B cell (primary cell): ENCODE results near the gene MRPS15. TPM values are rescaled to one million over a fixed set of nuclear protein-coding genes. Genes with fewer than 3 reads are reported as not detected.

ENCODE experiments used
- ATAC-seq: fragments of 200-7000 bp; cut with Tn5 transposase; one replicate; pipeline ENCODE4 v1.10.0; 2021; ENCODE audit warnings: low read depth, mild to moderate bottlenecking, moderate number of reproducible peaks, moderate library complexity
- CTCF ChIA-PET: fragments of 350-600 bp; sonication (Branson Sonifier 250); formaldehyde crosslinking; loops from one replicate; lab custom pipeline; 2021; ENCODE audit warnings: antibody characterized with exemption, inconsistent platforms; lab: Charles Lee
- POLR2A ChIA-PET: fragments of 350-600 bp; sonication (Branson Sonifier 250); formaldehyde crosslinking; loops from one replicate; lab custom pipeline; 2021; ENCODE audit warnings: antibody characterized with exemption; lab: Charles Lee
- DNase-seq: peaks from one replicate; pipeline ENCODE4 v3.0.0; 2013
- H2AFZ ChIP-seq: 2 replicates; pipeline ENCODE4 v1.6.1; 2012; ENCODE audit warnings: mild to moderate bottlenecking, low read depth, low read length; ENCODE audit not compliant: insufficient read depth, poor library complexity, severe bottlenecking
- H3K27ac ChIP-seq, 2 donors: 1 replicate in 1 of 2; 2 replicates in 1 of 2; pipeline ENCODE4 v1.5.1; 2012 to 2013; ENCODE audit warnings: low read length in 2 of 2, mild to moderate bottlenecking in 2 of 2, moderate library complexity in 1 of 2
- H3K27me3 ChIP-seq, 4 experiments: fragments of 200-600 bp in 1 of 4; sonication (generic) in 1 of 4; replicated peaks in 1 of 4; 1 replicate in 2 of 4; 2 replicates in 2 of 4; pipeline versions ENCODE4 v1.6.1 to v1.7.0; 2013 to 2016; ENCODE audit warnings: low read length in 3 of 4, mild to moderate bottlenecking in 2 of 4, mixed read lengths in 1 of 4, moderate library complexity in 1 of 4; ENCODE audit not compliant: insufficient read depth in 4 of 4, control insufficient read depth in 3 of 4; ENCODE audit errors: control extremely low read depth in 1 of 4
- H3K36me3 ChIP-seq, 2 experiments: replicated peaks in 1 of 2; 1 replicate in 1 of 2; 2 replicates in 1 of 2; pipeline versions ENCODE4 v1.6.1 to v1.7.1; 2013; ENCODE audit warnings: low read length in 1 of 2; ENCODE audit not compliant: insufficient read depth in 2 of 2, control insufficient read depth in 1 of 2; ENCODE audit errors: control extremely low read depth in 1 of 2, extremely low read depth in 1 of 2
- H3K4me1 ChIP-seq, 2 donors: fragments of 200-600 bp in 1 of 2; sonication (generic) in 1 of 2; 1 replicate in 1 of 2; 2 replicates in 1 of 2; pipeline versions ENCODE4 v1.5.1 to v1.6.1; 2013 to 2017; ENCODE audit warnings: low read length in 2 of 2; ENCODE audit not compliant: control insufficient read depth in 2 of 2, insufficient read depth in 2 of 2
- H3K4me2 ChIP-seq: replicated peaks from 2 replicates; pipeline ENCODE3; 2012; ENCODE audit warnings: mild to moderate bottlenecking, low read depth, low read length; ENCODE audit not compliant: poor library complexity, severe bottlenecking
- H3K4me3 ChIP-seq, 5 experiments: fragments of 200-600 bp in 1 of 5; sonication (generic) in 1 of 5; 1 replicate in 3 of 5; 2 replicates in 2 of 5; pipeline versions ENCODE4 v1.5.1 to v1.7.0; 2011 to 2016; ENCODE audit warnings: low read length in 4 of 5, mild to moderate bottlenecking in 4 of 5, low read depth in 2 of 5, control low read depth in 1 of 5, moderate library complexity in 1 of 5; ENCODE audit not compliant: insufficient read depth in 1 of 5; ENCODE audit errors: control extremely low read depth in 1 of 5, extremely low read depth in 1 of 5
- H3K79me2 ChIP-seq: fragments of 200-600 bp; sonication (generic); one replicate; pipeline ENCODE4 v1.6.0; 2016; ENCODE audit warnings: low read length; ENCODE audit not compliant: control insufficient read depth, insufficient read depth
- H3K9ac ChIP-seq: fragments of 200-600 bp; sonication (generic); 2 replicates; pipeline ENCODE4 v1.6.1; 2017; ENCODE audit warnings: mild to moderate bottlenecking, low read length, moderate library complexity
- H3K9me3 ChIP-seq, 3 donors: one replicate each; pipeline versions ENCODE4 v1.6.1 to v1.7.1; 2013; ENCODE audit warnings: low read length in 2 of 3; ENCODE audit not compliant: control insufficient read depth in 2 of 3, insufficient read depth in 1 of 3; ENCODE audit errors: control extremely low read depth in 1 of 3
- H4K20me1 ChIP-seq: 2 replicates; pipeline ENCODE4 v1.6.0; 2012; ENCODE audit warnings: mild to moderate bottlenecking, low read length; ENCODE audit not compliant: insufficient read depth, control insufficient read depth, poor library complexity, severe bottlenecking
- H3K27ac Mint-ChIP-seq: one replicate; pipeline ENCODE4 v1.8.0; 2021; ENCODE audit warnings: mixed read lengths
- H3K27me3 Mint-ChIP-seq: one replicate; pipeline ENCODE4 v1.8.0; 2021; ENCODE audit warnings: mixed read lengths
- H3K4me1 Mint-ChIP-seq: one replicate; pipeline ENCODE4 v1.8.0; 2021; ENCODE audit warnings: mixed read lengths
- H3K4me3 Mint-ChIP-seq: one replicate; pipeline ENCODE4 v1.8.0; 2021; ENCODE audit warnings: mixed read lengths
- H3K9me3 Mint-ChIP-seq: one replicate; pipeline ENCODE4 v1.8.0; 2022; ENCODE audit warnings: mixed read lengths; ENCODE audit not compliant: insufficient read depth
- CTCF ChIP-seq: fragments of 200-600 bp; IDR thresholded peaks from one replicate; pipeline ENCODE4 v1.8.0; 2022; ENCODE audit warnings: antibody characterized with exemption, mild to moderate bottlenecking
- EZH2 ChIP-seq: IDR thresholded peaks from 2 replicates; pipeline ENCODE4 v1.6.1; 2012; ENCODE audit warnings: borderline replicate concordance, low read depth, mild to moderate bottlenecking, moderate library complexity, low read length; ENCODE audit not compliant: insufficient read depth, poor library complexity, severe bottlenecking
- WGBS: methylation state at CpG from one replicate; pipeline ENCODE4 v1.1.5; 2013; ENCODE audit warnings: missing lambda C conversion rate; ENCODE audit not compliant: insufficient coverage; 5-methylcytosine and 5-hydroxymethylcytosine counted together
- intact Hi-C: fragments of 100-400 bp; cut with micrococcal nuclease; formaldehyde crosslinking; loops from one replicate; pipeline ENCODE4 v1.10.0; 2022
- polyA plus RNA-seq: library from polyadenylated mRNA; depleted of rRNA; stranded (reverse); fragments of >200 nt; gene quantifications from 2 replicates; pipeline ENCODE4 v1.2.3, GENCODE V29; 2012
- total RNA-seq, 2 donors: library from RNA; stranded (reverse); fragments of 120-200 nt in 1 of 2; gene quantifications; 1 replicate in 1 of 2; 2 replicates in 1 of 2; pipeline versions ENCODE4 v1.2.3 to v1.2.4, GENCODE V29; 2013 to 2022

MRPS15 gene
- total and polyA plus RNA-seq, 2 donors (not counting 1 experiment from before 2014, with no cell fraction given): 27.1 to 34.4 TPM

- ChIA-PET POLR2A (no interaction called here), CTCF (no interaction called here)
- Mint-ChIP-seq H3K27me3 (no peaks in the 10 kb centered on the region), H3K9me3 (no peaks in the 10 kb centered on the region), H3K4me3 (no peak overlapping the region), H3K27ac (no peak overlapping the region), H3K4me1 (peaks cover 2% of the 10 kb centered on the region)
- no peaks in the 10 kb centered on the region for H3K79me2 ChIP-seq
- no peak overlapping the region for H3K27ac ChIP-seq
- no peaks in the 10 kb centered on the region for H4K20me1 ChIP-seq
- no peaks in the 10 kb centered on the region for H3K4me1 ChIP-seq
- ATAC-seq (no peak), DNase-seq (no peak)
- intact Hi-C loops: no loop called here
- H3K36me3 ChIP-seq: no peaks in the 10 kb centered on the region
- TF ChIP-seq EZH2 (no peak), CTCF (no peak)
- H3K27me3 ChIP-seq: no peaks in the 10 kb centered on the region
- WGBS: 94% methylated on average over 9 of the region's 9 CpGs
- no peak overlapping the region for H3K4me2 ChIP-seq
- H3K9ac ChIP-seq: no peak overlapping the region
- no peak overlapping the region for H2AFZ ChIP-seq
- no peaks in the 10 kb centered on the region for H3K9me3 ChIP-seq
- H3K4me3 ChIP-seq: no peak overlapping the region
These were observed 11.2 kb upstream of the MRPS15 start for GRCh38 chr1:36475341-36475740.

- peaks cover 2% of the 10 kb centered on the region for H3K4me1 Mint-ChIP-seq
- ChIA-PET POLR2A (no interaction called here), CTCF (no interaction called here)
- ATAC-seq (no peak), DNase-seq (no peak)
- no peaks in the 10 kb centered on the region for H3K27me3 Mint-ChIP-seq
- Histone ChIP-seq H2AFZ (no peak overlapping the region), H3K36me3 (no peaks in the 10 kb centered on the region), H3K27me3 (no peaks in the 10 kb centered on the region), H3K9me3 (no peaks in the 10 kb centered on the region), H3K79me2 (no peaks in the 10 kb centered on the region), H3K4me2 (no peak overlapping the region), H3K9ac (no peak overlapping the region), H3K4me1 (no peaks in the 10 kb centered on the region), H4K20me1 (no peaks in the 10 kb centered on the region), H3K27ac (no peak overlapping the region), H3K4me3 (no peak overlapping the region)
- H3K27ac Mint-ChIP-seq: no peak overlapping the region
- no peak overlapping the region for H3K4me3 Mint-ChIP-seq
- intact Hi-C loops: no loop called here
- no peaks in the 10 kb centered on the region for H3K9me3 Mint-ChIP-seq
- TF ChIP-seq CTCF (no peak), EZH2 (no peak)
- WGBS: 97% methylated on average over 6 of the region's 6 CpGs
These were observed 8.5 kb upstream of the MRPS15 start for GRCh38 chr1:36472656-36473055.
